Measurements from ENCODE around the gene PIAS2. TPM values are rescaled to one million over a fixed set of nuclear protein-coding genes. Genes with fewer than 3 reads are reported as not detected.
A peak's percentile ranks its signal among the peaks of the same experiment; 100 is the strongest.

Gene PIAS2
- polyA plus RNA-seq, 3 donors = 9.9 to 13.2 (median 11.0) TPM

- no peak for DNase-seq
- Mint-ChIP-seq H3K4me1 (peaks cover 14% of the 10 kb centered on the region), H3K36me3 (peaks cover 0 to 2% of the 10 kb centered on the region in 2 donors), H3K4me3 (no peak overlapping the region), H3K9me3 (peaks cover 0 to 13% (median 9%) of the 10 kb centered on the region in 7 donors), H3K27ac (no peak overlapping the region), H3K27me3 (ENCODE audit: low read depth in 3 of 3) (peaks cover 41 to 67% (median 41%) of the 10 kb centered on the region in 3 donors)
- Histone ChIP-seq H3K36me3 (replicated peaks in 1 of 2; ENCODE audit: control insufficient read depth in 1 of 2, insufficient read depth in 2 of 2, low read length in 2 of 2) (no peaks in the 10 kb centered on the region), H4K20me1 (ENCODE audit: insufficient read depth, low read length) (no peaks in the 10 kb centered on the region), H3K79me2 (ENCODE audit: insufficient read depth, low read length) (no peaks in the 10 kb centered on the region), H3K4me3 (replicated peaks in 1 of 3; ENCODE audit: low read depth in 2 of 3, low read length in 3 of 3) (no peak overlapping the region), H2AFZ (ENCODE audit: insufficient read depth, low read depth, low read length, poor library complexity, severe bottlenecking) (no peak overlapping the region), H3K27me3 (ENCODE audit: control insufficient read depth in 2 of 2, insufficient read depth in 2 of 2, low read length in 2 of 2) (peaks cover 55 to 61% of the 10 kb centered on the region in 2 donors), H3K9me3 (replicated peaks in 1 of 2; ENCODE audit: control insufficient read depth in 1 of 2, insufficient read depth in 1 of 2, low read length in 2 of 2) (no peaks in the 10 kb centered on the region), H3K27ac (ENCODE audit: low read depth in 1 of 2, low read length in 2 of 2) (no peak overlapping the region), H3K4me1 (ENCODE audit: control insufficient read depth in 1 of 2, insufficient read depth in 2 of 2, low read length in 2 of 2) (peaks cover 8 to 19% of the 10 kb centered on the region in 2 donors), H3K9ac (ENCODE audit: insufficient read depth, low read length, poor library complexity, severe bottlenecking) (no peak overlapping the region), H3K4me2 (replicated peaks; ENCODE audit: extremely low read depth, low read length, poor library complexity, severe bottlenecking) (no peak overlapping the region)
- intact Hi-C loops (cut with micrococcal nuclease) = no loop called here
- TF ChIP-seq CTCF (IDR thresholded peaks at IDR 0.05) = no peak
- WGBS (ENCODE audit: insufficient coverage) = no CpG with 5 or more reads among the region's 2 CpGs
Observed at GRCh38 chr18:46761059-46761769, 156.1 kb downstream of the PIAS2 start.

- Histone ChIP-seq H3K9ac (ENCODE audit: insufficient read depth, low read length, poor library complexity, severe bottlenecking) (no peak overlapping the region), H3K27me3 (ENCODE audit: control insufficient read depth in 2 of 2, insufficient read depth in 2 of 2, low read length in 2 of 2) (peaks cover 63 to 71% of the 10 kb centered on the region in 2 donors), H3K79me2 (ENCODE audit: insufficient read depth, low read length) (no peaks in the 10 kb centered on the region), H3K4me3 (replicated peaks in 1 of 3; ENCODE audit: low read depth in 2 of 3, low read length in 3 of 3) (no peak overlapping the region), H3K27ac (ENCODE audit: low read depth in 1 of 2, low read length in 2 of 2) (no peak overlapping the region), H4K20me1 (ENCODE audit: insufficient read depth, low read length) (no peaks in the 10 kb centered on the region), H3K9me3 (replicated peaks in 1 of 2; ENCODE audit: control insufficient read depth in 1 of 2, insufficient read depth in 1 of 2, low read length in 2 of 2) (no peaks in the 10 kb centered on the region), H2AFZ (ENCODE audit: insufficient read depth, low read depth, low read length, poor library complexity, severe bottlenecking) (no peak overlapping the region), H3K4me2 (replicated peaks; ENCODE audit: extremely low read depth, low read length, poor library complexity, severe bottlenecking) (no peak overlapping the region), H3K36me3 (replicated peaks in 1 of 2; ENCODE audit: control insufficient read depth in 1 of 2, insufficient read depth in 2 of 2, low read length in 2 of 2) (no peaks in the 10 kb centered on the region), H3K4me1 (ENCODE audit: control insufficient read depth in 1 of 2, insufficient read depth in 2 of 2, low read length in 2 of 2) (peaks cover 13 to 33% of the 10 kb centered on the region in 2 donors)
- no peak for DNase-seq
- Mint-ChIP-seq H3K27ac (no peak overlapping the region), H3K27me3 (ENCODE audit: low read depth in 3 of 3) (peaks cover 49 to 72% (median 52%) of the 10 kb centered on the region in 3 donors), H3K4me3 (peak overlapping the region in 1 of 2 donors; percentile 42), H3K4me1 (peaks cover 25% of the 10 kb centered on the region), H3K9me3 (peaks cover 0 to 21% (median 9%) of the 10 kb centered on the region in 7 donors), H3K36me3 (peaks cover 0 to 2% of the 10 kb centered on the region in 2 donors)
- intact Hi-C loops (cut with micrococcal nuclease) = no loop called here
- no peak for TF ChIP-seq CTCF (IDR thresholded peaks at IDR 0.05)
- WGBS (ENCODE audit: insufficient coverage) = 57% methylated on average over 4 of the region's 6 CpGs
Observed at GRCh38 chr18:46759890-46760289, 157.4 kb downstream of the PIAS2 start.

Measured in CD14-positive monocyte (primary cell).